Smooth muscle cell (in vitro differentiated cells): ENCODE measurements around the gene WWOX. TPM values are rescaled to one million over a fixed set of nuclear protein-coding genes. Genes with fewer than 3 reads are reported as not detected.

ENCODE experiments used
- DNase-seq: peaks from one replicate; lab custom pipeline; 2025; ENCODE audit not compliant: unreplicated experiment; lab: John Stamatoyannopoulos, UW
- H2AFZ ChIP-seq: fragments of 200-600 bp; sonication (generic); 2 replicates; pipeline ENCODE4 v1.6.0; 2016; ENCODE audit warnings: antibody characterized with exemption, low read depth, mild to moderate bottlenecking
- H3F3A ChIP-seq: fragments of 200-600 bp; sonication (generic); 2 replicates; pipeline ENCODE4 v1.6.0; 2017; ENCODE audit warnings: antibody characterized with exemption, low read depth
- H3K27ac ChIP-seq: fragments of 200-600 bp; sonication (generic); 2 replicates; pipeline ENCODE4 v1.5.1; 2016; ENCODE audit warnings: low read depth, mild to moderate bottlenecking
- H3K27me3 ChIP-seq: fragments of 200-600 bp; sonication (generic); 2 replicates; pipeline ENCODE4 v1.6.1; 2016; ENCODE audit warnings: low read depth, mild to moderate bottlenecking
- H3K36me3 ChIP-seq: fragments of 200-600 bp; sonication (generic); 2 replicates; pipeline ENCODE4 v1.5.1; 2016; ENCODE audit warnings: low read depth
- H3K4me1 ChIP-seq: fragments of 200-600 bp; sonication (generic); 2 replicates; pipeline ENCODE4 v1.5.1; 2016; ENCODE audit warnings: low read depth
- H3K4me2 ChIP-seq: fragments of 200-600 bp; sonication (generic); 2 replicates; pipeline ENCODE4 v1.6.0; 2016; ENCODE audit warnings: mild to moderate bottlenecking
- H3K4me3 ChIP-seq: fragments of 200-600 bp; sonication (generic); 2 replicates; pipeline ENCODE4 v1.5.1; 2016; ENCODE audit warnings: mild to moderate bottlenecking
- H3K79me2 ChIP-seq: fragments of 200-600 bp; sonication (generic); 2 replicates; pipeline ENCODE4 v1.6.0; 2016; ENCODE audit warnings: low read depth, mild to moderate bottlenecking
- H3K9ac ChIP-seq: fragments of 200-600 bp; sonication (generic); 2 replicates; pipeline ENCODE4 v1.6.0; 2016; ENCODE audit warnings: low read depth
- H3K9me3 ChIP-seq: fragments of 200-600 bp; sonication (generic); replicated peaks from 2 replicates; pipeline ENCODE4 v1.5.1; 2016; ENCODE audit warnings: low read depth
- H4K20me1 ChIP-seq: fragments of 200-600 bp; sonication (generic); 2 replicates; pipeline ENCODE4 v1.6.0; 2016; ENCODE audit warnings: low read depth
- WGBS: methylation state at CpG from one replicate; pipeline ENCODE4 v1.1.7; 2016; ENCODE audit warnings: low lambda C conversion rate; 5-methylcytosine and 5-hydroxymethylcytosine counted together
- polyA plus RNA-seq: library from polyadenylated mRNA; unstranded; fragments of >200 nt; fragmentation: Nextera tagmentation; extraction: Ambion mirVana; gene quantifications from 2 replicates; pipeline ENCODE4 v1.2.1, GENCODE V29; 2016
- total RNA-seq: library from RNA; depleted of rRNA; stranded (reverse); fragments of >200 nt; gene quantifications from 2 replicates; pipeline ENCODE4 v1.2.3, GENCODE V29; 2014
- TF ChIP-seq, protein P1 (sequence below): fragments of 200-600 bp; sonication (generic); IDR thresholded peaks from 2 replicates; pipeline ENCODE4 v1.5.1; 2017; ENCODE audit warnings: borderline replicate concordance, mild to moderate bottlenecking, antibody characterized with exemption; ENCODE audit not compliant: insufficient read depth, poor library complexity, severe bottlenecking

WWOX gene
- total and polyA plus RNA-seq, 2 experiments from 2014 or later, result 7.5 to 14.0 TPM

- no peak for DNase-seq
- 100% methylated on average over 2 of the region's 2 CpGs for WGBS
- Histone ChIP-seq H3K9me3 (no peaks in the 10 kb centered on the region), H3K4me2 (no peak overlapping the region), H3F3A (no peaks in the 10 kb centered on the region), H4K20me1 (no peaks in the 10 kb centered on the region), H3K4me3 (no peak overlapping the region), H3K36me3 (no peaks in the 10 kb centered on the region), H3K27me3 (peaks cover 4% of the 10 kb centered on the region), H2AFZ (no peak overlapping the region), H3K4me1 (no peaks in the 10 kb centered on the region), H3K9ac (no peak overlapping the region), H3K27ac (no peak overlapping the region), H3K79me2 (no peaks in the 10 kb centered on the region)
- TF ChIP-seq, protein P1, sequence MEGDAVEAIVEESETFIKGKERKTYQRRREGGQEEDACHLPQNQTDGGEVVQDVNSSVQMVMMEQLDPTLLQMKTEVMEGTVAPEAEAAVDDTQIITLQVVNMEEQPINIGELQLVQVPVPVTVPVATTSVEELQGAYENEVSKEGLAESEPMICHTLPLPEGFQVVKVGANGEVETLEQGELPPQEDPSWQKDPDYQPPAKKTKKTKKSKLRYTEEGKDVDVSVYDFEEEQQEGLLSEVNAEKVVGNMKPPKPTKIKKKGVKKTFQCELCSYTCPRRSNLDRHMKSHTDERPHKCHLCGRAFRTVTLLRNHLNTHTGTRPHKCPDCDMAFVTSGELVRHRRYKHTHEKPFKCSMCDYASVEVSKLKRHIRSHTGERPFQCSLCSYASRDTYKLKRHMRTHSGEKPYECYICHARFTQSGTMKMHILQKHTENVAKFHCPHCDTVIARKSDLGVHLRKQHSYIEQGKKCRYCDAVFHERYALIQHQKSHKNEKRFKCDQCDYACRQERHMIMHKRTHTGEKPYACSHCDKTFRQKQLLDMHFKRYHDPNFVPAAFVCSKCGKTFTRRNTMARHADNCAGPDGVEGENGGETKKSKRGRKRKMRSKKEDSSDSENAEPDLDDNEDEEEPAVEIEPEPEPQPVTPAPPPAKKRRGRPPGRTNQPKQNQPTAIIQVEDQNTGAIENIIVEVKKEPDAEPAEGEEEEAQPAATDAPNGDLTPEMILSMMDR, result no peak
Observed at GRCh38 chr16:78782572-78782971, 683.1 kb downstream of the WWOX start.

- 84% methylated on average over 4 of the region's 4 CpGs for WGBS
- Histone ChIP-seq H3K27me3 (peaks cover 4% of the 10 kb centered on the region), H4K20me1 (no peaks in the 10 kb centered on the region), H3F3A (no peaks in the 10 kb centered on the region), H2AFZ (no peak overlapping the region), H3K27ac (no peak overlapping the region), H3K4me2 (no peak overlapping the region), H3K36me3 (no peaks in the 10 kb centered on the region), H3K9ac (no peak overlapping the region), H3K9me3 (no peaks in the 10 kb centered on the region), H3K79me2 (no peaks in the 10 kb centered on the region), H3K4me1 (no peaks in the 10 kb centered on the region), H3K4me3 (no peak overlapping the region)
- TF ChIP-seq, protein P1, result no peak
- DNase-seq, result no peak
Observed at GRCh38 chr16:78783570-78784079, 684.2 kb downstream of the WWOX start.

DNA sequence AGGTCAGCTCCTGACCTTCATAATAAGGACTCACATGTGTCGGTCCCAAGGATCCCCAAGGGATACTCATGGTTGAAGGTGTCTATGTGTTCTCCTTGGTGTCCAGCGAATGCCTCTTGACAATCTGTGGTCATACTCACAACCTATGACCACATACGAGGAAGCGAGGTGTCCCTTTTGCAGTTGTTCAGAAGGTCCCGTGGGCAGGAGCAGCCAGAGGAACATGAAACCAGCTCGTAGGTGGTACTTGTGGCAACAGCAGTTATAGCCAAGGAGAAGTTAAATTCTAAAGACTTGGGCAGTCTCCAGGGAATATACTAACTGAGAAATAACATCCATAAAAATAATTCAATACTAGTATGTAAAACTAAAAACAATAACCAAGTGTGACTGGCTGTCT, 685.3 kb downstream of the WWOX start:
- H4K20me1 ChIP-seq, result no peaks in the 10 kb centered on the region
- TF ChIP-seq, protein P1, result no peak
- H3K9me3 ChIP-seq, result no peaks in the 10 kb centered on the region
- H3K4me2 ChIP-seq, result no peak overlapping the region
- no peak overlapping the region for H3K9ac ChIP-seq
- H3F3A ChIP-seq, result no peaks in the 10 kb centered on the region
- no peak for DNase-seq
- H3K36me3 ChIP-seq, result no peaks in the 10 kb centered on the region
- no peaks in the 10 kb centered on the region for H3K79me2 ChIP-seq
- no peak overlapping the region for H3K4me3 ChIP-seq
- H3K27me3 ChIP-seq, result no peaks in the 10 kb centered on the region
- no peaks in the 10 kb centered on the region for H3K4me1 ChIP-seq
- over 99% methylated on average over 6 of the region's 6 CpGs for WGBS
- no peak overlapping the region for H3K27ac ChIP-seq
- no peak overlapping the region for H2AFZ ChIP-seq

DNA sequence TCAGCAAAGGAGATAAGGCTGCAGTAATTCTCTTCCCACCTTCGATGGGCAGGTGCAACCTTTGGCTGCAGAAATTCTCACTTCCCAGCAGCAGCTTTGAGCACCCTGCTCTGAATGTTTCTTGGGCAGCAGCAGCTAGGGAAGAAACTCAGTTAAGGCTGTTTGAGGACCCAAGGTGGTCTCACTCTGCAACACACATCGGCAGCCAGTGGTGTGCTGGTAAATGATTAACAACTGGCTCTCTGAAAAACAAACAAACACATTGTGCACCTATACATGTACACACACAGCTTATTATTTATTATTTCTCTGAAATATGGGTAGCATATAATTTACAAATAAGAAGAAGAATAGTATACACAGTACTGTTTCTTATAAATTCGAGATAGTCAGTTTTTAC, 685.8 kb downstream of the WWOX start:
- TF ChIP-seq, protein P1, result no peak
- Histone ChIP-seq H3K9me3 (no peaks in the 10 kb centered on the region), H3F3A (no peaks in the 10 kb centered on the region), H3K27ac (no peak overlapping the region), H3K4me3 (no peak overlapping the region), H4K20me1 (no peaks in the 10 kb centered on the region), H3K36me3 (no peaks in the 10 kb centered on the region), H3K9ac (no peak overlapping the region), H2AFZ (no peak overlapping the region), H3K4me2 (no peak overlapping the region), H3K27me3 (no peaks in the 10 kb centered on the region), H3K79me2 (no peaks in the 10 kb centered on the region), H3K4me1 (no peaks in the 10 kb centered on the region)
- WGBS, result 97% methylated on average over 3 of the region's 3 CpGs
- DNase-seq, result no peak
